ENCODE results near the gene MGAT4A.

The MGAT4A gene

DNA sequence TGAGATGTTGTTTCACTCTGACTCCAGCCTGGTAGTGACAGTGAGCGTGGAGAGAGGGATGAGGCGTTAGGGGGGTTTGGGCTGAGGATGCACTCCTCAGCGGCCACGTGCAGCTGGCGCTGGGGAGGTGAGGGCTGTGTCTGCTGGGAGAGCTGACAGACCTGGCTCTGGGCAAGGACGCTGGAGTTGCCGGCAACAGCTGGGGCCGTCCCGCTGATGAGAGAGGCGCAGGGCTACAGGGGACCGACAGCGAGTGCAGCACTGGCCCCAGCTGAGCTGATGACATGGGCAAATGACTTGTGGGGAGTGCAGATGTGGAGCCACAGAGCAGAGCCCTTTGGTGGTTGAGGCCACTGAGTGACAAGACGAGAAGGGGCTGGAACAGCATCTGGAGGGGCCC is 161.0 kb downstream of the MGAT4A start:
- no peak for DNase-seq

DNA sequence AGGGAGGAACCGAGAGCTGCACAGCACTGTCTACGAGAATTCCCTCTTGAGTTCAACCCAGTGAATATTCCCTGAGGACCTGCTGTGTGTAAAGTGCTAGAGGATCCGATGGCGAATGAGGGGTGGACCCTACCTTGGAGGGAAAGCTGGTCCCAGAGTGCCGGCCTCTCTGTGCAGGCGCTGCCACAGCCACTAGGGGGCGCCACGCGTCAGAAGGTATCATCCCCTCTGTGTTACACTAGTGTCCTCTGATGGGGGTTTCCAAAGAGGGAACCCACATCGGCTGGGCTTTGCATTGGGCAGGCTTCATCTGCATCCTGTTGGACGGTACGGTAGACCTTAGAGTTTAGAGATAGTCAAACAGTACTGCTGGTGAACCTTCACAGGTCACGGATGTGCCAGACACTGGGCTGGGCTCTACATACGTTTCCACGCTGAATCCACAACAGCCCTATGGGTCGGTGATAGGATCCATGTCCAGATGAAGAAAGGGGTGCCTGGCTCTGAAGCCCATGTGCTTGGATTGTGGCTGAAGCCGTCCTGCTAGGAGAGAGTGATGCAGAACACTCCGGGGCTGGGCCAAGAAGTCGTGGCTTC is 161.6 kb downstream of the MGAT4A start:
- peak; percentile 69 to 72 for DNase-seq
